ENCODE results near the gene ACAP2. TPM values are rescaled to one million over a fixed set of nuclear protein-coding genes. Genes with fewer than 3 reads are reported as not detected.
"Not testable (repeated sequence)": the region's sequence is repeated elsewhere in the genome, so short reads cannot be mapped to it uniquely, and the experiment has no call there.

The ACAP2 gene
- total and polyA plus RNA-seq, 2 donors from 2014 or later, result 4.6 to 50.1 TPM

- intact Hi-C loops (cut with DNase I), result no loop called here
- Histone ChIP-seq H3K36me3 (ENCODE audit: control insufficient read depth in 2 of 3, insufficient read depth in 3 of 3, low read length in 3 of 3) (peaks cover 0 to 11% (median 0%) of the 10 kb centered on the region in 3 donors), H3K4me1 (ENCODE audit: control insufficient read depth in 2 of 3, insufficient read depth in 2 of 3, low read depth in 1 of 3, low read length in 3 of 3) (no peaks in the 10 kb centered on the region), H3K4me3 (ENCODE audit: low read length in 3 of 3) (no peak overlapping the region), H3K9ac (ENCODE audit: low read length in 3 of 3) (no peak overlapping the region), H3K9me3 (ENCODE audit: control insufficient read depth in 2 of 3, insufficient read depth in 1 of 3, low read length in 3 of 3) (no peaks in the 10 kb centered on the region), H3K27me3 (ENCODE audit: control insufficient read depth, insufficient read depth, low read length) (no peaks in the 10 kb centered on the region), H3K27ac (ENCODE audit: low read depth in 2 of 2, low read length in 2 of 2) (no peak overlapping the region)
- TF ChIP-seq CTCF (IDR thresholded peaks at IDR 0.05; ENCODE audit: borderline replicate concordance, extremely low read depth, insufficient read depth), result no peak
- no peak for FAIRE-seq
- no peak for DNase-seq
Measured at GRCh38 chr3:195296662-195297061, 146.2 kb downstream of the ACAP2 start.

- H3K36me3 ChIP-seq (ENCODE audit: control insufficient read depth in 2 of 3, insufficient read depth in 3 of 3, low read length in 3 of 3), result peaks cover 0 to 10% (median 0%) of the 10 kb centered on the region in 3 donors
- intact Hi-C loops (cut with DNase I), result no loop called here
Measured at GRCh38 chr3:195291121-195291520, 151.7 kb downstream of the ACAP2 start.

GRCh38 chr3:195290643-195291042 is 152.2 kb downstream of the ACAP2 start:
- H3K9me3 ChIP-seq (ENCODE audit: control insufficient read depth in 2 of 3, insufficient read depth in 1 of 3, low read length in 3 of 3); H3K4me1 ChIP-seq (ENCODE audit: control insufficient read depth in 2 of 3, insufficient read depth in 2 of 3, low read depth in 1 of 3, low read length in 3 of 3); H3K27me3 ChIP-seq (ENCODE audit: control insufficient read depth, insufficient read depth, low read length); H3K4me3 ChIP-seq (ENCODE audit: low read length in 3 of 3); H3K27ac ChIP-seq (ENCODE audit: low read depth in 2 of 2, low read length in 2 of 2); intact Hi-C loops (cut with DNase I); FAIRE-seq; H3K9ac ChIP-seq (ENCODE audit: low read length in 3 of 3); DNase-seq: not testable (repeated sequence)
- H3K36me3 ChIP-seq (ENCODE audit: control insufficient read depth in 2 of 3, insufficient read depth in 3 of 3, low read length in 3 of 3), result peaks cover 0 to 10% (median 0%) of the 10 kb centered on the region in 3 donors

More at GRCh38 chr3:195291121-195291520, 151.7 kb downstream of the ACAP2 start:
- Histone ChIP-seq H3K27me3 (ENCODE audit: control insufficient read depth, insufficient read depth, low read length) (no peaks in the 10 kb centered on the region), H3K4me1 (ENCODE audit: control insufficient read depth in 2 of 3, insufficient read depth in 2 of 3, low read depth in 1 of 3, low read length in 3 of 3) (no peaks in the 10 kb centered on the region), H3K4me3 (ENCODE audit: low read length in 3 of 3) (no peak overlapping the region), H3K9ac (ENCODE audit: low read length in 3 of 3) (no peak overlapping the region), H3K27ac (ENCODE audit: low read depth in 2 of 2, low read length in 2 of 2) (no peak overlapping the region), H3K9me3 (ENCODE audit: control insufficient read depth in 2 of 3, insufficient read depth in 1 of 3, low read length in 3 of 3) (no peaks in the 10 kb centered on the region)
- FAIRE-seq (no peak), DNase-seq (no peak)
- no peak for TF ChIP-seq CTCF (IDR thresholded peaks at IDR 0.05; ENCODE audit: borderline replicate concordance, extremely low read depth, insufficient read depth)

GRCh38 chr3:195286115-195286872 is 156.5 kb downstream of the ACAP2 start:
- no peak for FAIRE-seq
- Histone ChIP-seq H3K9ac (ENCODE audit: low read length in 3 of 3) (no peak overlapping the region), H3K4me1 (ENCODE audit: control insufficient read depth in 2 of 3, insufficient read depth in 2 of 3, low read depth in 1 of 3, low read length in 3 of 3) (no peaks in the 10 kb centered on the region), H3K9me3 (ENCODE audit: control insufficient read depth in 2 of 3, insufficient read depth in 1 of 3, low read length in 3 of 3) (no peaks in the 10 kb centered on the region), H3K36me3 (ENCODE audit: control insufficient read depth in 2 of 3, insufficient read depth in 3 of 3, low read length in 3 of 3) (peaks cover 0 to 7% (median 0%) of the 10 kb centered on the region in 3 donors), H3K27ac (ENCODE audit: low read depth in 2 of 2, low read length in 2 of 2) (no peak overlapping the region), H3K4me3 (ENCODE audit: low read length in 3 of 3) (no peak overlapping the region), H3K27me3 (ENCODE audit: control insufficient read depth, insufficient read depth, low read length) (no peaks in the 10 kb centered on the region)
- intact Hi-C loops (cut with DNase I), result no loop called here
- DNase-seq, result no peak
- no peak for TF ChIP-seq CTCF (IDR thresholded peaks at IDR 0.05; ENCODE audit: borderline replicate concordance, extremely low read depth, insufficient read depth)
